Glomerular visceral epithelial cell (primary cell): ENCODE data around the gene P2RY6.

Source experiments
- DNase-seq: peaks from one replicate; pipeline ENCODE4 v3.0.0-alpha.2; 2016; ENCODE audit errors: extremely low spot score

Gene P2RY6

GRCh38 chr11:73296501-73297230, 24.5 kb downstream of the P2RY6 start:
- no peak for DNase-seq

GRCh38 chr11:73297231-73297590, 25.1 kb downstream of the P2RY6 start:
- no peak for DNase-seq

GRCh38 chr11:73297702-73298101, 25.6 kb downstream of the P2RY6 start:
- DNase-seq, result no peak

GRCh38 chr11:73298233-73298632, 26.1 kb downstream of the P2RY6 start:
- DNase-seq, result no peak

- DNase-seq, result no peak
These were observed 27.6 kb downstream of the P2RY6 start for GRCh38 chr11:73299751-73300150.

- no peak for DNase-seq
These were observed 34.1 kb downstream of the P2RY6 start for GRCh38 chr11:73306069-73306841.

GRCh38 chr11:73306977-73307322, 34.8 kb downstream of the P2RY6 start:
- no peak for DNase-seq

GRCh38 chr11:73307323-73308002, 35.3 kb downstream of the P2RY6 start:
- peak; percentile 99 for DNase-seq

GRCh38 chr11:73308003-73308960, 36.1 kb downstream of the P2RY6 start, which contains the start of gene ARHGEF17:
ARHGEF17 (plus strand) TSS chr11:73308276; CDS start chr11:73308639, 363 bp downstream.
- peak; percentile 83 for DNase-seq

- peak; percentile 97 for DNase-seq
These were observed 37.1 kb downstream of the P2RY6 start for GRCh38 chr11:73308961-73309919.

GRCh38 chr11:73310076-73310475, 37.9 kb downstream of the P2RY6 start:
- no peak for DNase-seq

GRCh38 chr11:73310661-73311393, 38.7 kb downstream of the P2RY6 start:
- DNase-seq, result no peak

- DNase-seq, result no peak
These were observed 39.3 kb downstream of the P2RY6 start for GRCh38 chr11:73311394-73311869.

- DNase-seq, result no peak
These were observed 39.9 kb downstream of the P2RY6 start for GRCh38 chr11:73312036-73312435.

- peak; percentile 43 for DNase-seq
These were observed 40.8 kb downstream of the P2RY6 start for GRCh38 chr11:73312851-73313327.

- DNase-seq, result no peak
These were observed 41.5 kb downstream of the P2RY6 start for GRCh38 chr11:73313652-73314051.

GRCh38 chr11:73314117-73314961, 42.2 kb downstream of the P2RY6 start:
- DNase-seq, result peak; percentile 89

- no peak for DNase-seq
These were observed 43.3 kb downstream of the P2RY6 start for GRCh38 chr11:73315293-73316020.
